Endothelial cell of umbilical vein (primary cell): ENCODE results near the gene SEMA4F. TPM values are rescaled to one million over a fixed set of nuclear protein-coding genes. Genes with fewer than 3 reads are reported as not detected.

Source experiments
- BruUV-seq: library from RNA; stranded (reverse); fragments of 400-500 nt; replicated peaks from 2 replicates; lab custom pipeline; 2021; lab: Mats Ljungman, UMichigan
- CTCF ChIA-PET: fragments of 300-600, 350-600 bp; sonication (Branson Sonifier 250); formaldehyde crosslinking; loops from one replicate; lab custom pipeline; 2021; ENCODE audit warnings: antibody characterized with exemption, inconsistent platforms; lab: Charles Lee
- POLR2A ChIA-PET: fragments of 300-600, 350-600 bp; sonication (Branson Sonifier 250); formaldehyde crosslinking; loops from one replicate; lab custom pipeline; 2021; ENCODE audit warnings: antibody characterized with exemption, inconsistent platforms; lab: Charles Lee
- DNase-seq: peaks from one replicate; pipeline ENCODE4 v3.0.0-alpha.2; 2011; ENCODE audit warnings: low read depth, low spot score
- FAIRE-seq: peaks from 2 replicates; lab custom pipeline; 2011; peaks lifted over from hg19 to GRCh38; lab: Jason Lieb, UNC
- H2AFZ ChIP-seq: 2 replicates; pipeline ENCODE4 v1.6.0; 2012; ENCODE audit warnings: low read depth, low read length, control low read depth, inconsistent platforms
- H3K27ac ChIP-seq: 2 replicates; pipeline ENCODE4 v1.5.1; 2011; ENCODE audit warnings: low read depth, mild to moderate bottlenecking, control low read depth, low read length, moderate library complexity; ENCODE audit not compliant: insufficient read depth
- H3K27me3 ChIP-seq, 2 experiments: 2 replicates each; pipeline versions ENCODE4 v1.6.0 to v1.6.1; 2011; ENCODE audit warnings: low read length in 2 of 2, mixed read lengths in 1 of 2; ENCODE audit not compliant: control insufficient read depth in 2 of 2, insufficient read depth in 2 of 2
- H3K36me3 ChIP-seq, 2 experiments: 2 replicates in 1 of 2; 3 replicates in 1 of 2; pipeline ENCODE4 v1.5.1; 2011; ENCODE audit warnings: low read length in 2 of 2, mild to moderate bottlenecking in 1 of 2, moderate library complexity in 1 of 2; ENCODE audit not compliant: control insufficient read depth in 2 of 2, insufficient read depth in 2 of 2; ENCODE audit errors: extremely low read depth in 1 of 2
- H3K4me1 ChIP-seq: 3 replicates; pipeline ENCODE4 v1.5.1; 2011; ENCODE audit warnings: mild to moderate bottlenecking, low read length; ENCODE audit not compliant: control insufficient read depth, insufficient read depth; ENCODE audit errors: extremely low read depth
- H3K4me2 ChIP-seq: 2 replicates; pipeline ENCODE4 v1.6.1; 2011; ENCODE audit warnings: low read length, control low read depth, mixed read lengths; ENCODE audit not compliant: insufficient read depth
- H3K4me3 ChIP-seq, 3 experiments: fragments of 200-600 bp in 1 of 3; sonication (generic), shearing (Covaris generic) in 1 of 3; replicated peaks in 1 of 3; 2 replicates each; pipeline ENCODE4 v1.5.1; 2011 to 2016; ENCODE audit warnings: control low read depth in 3 of 3, low read length in 3 of 3, mild to moderate bottlenecking in 2 of 3, inconsistent platforms in 1 of 3, low read depth in 1 of 3, moderate library complexity in 1 of 3; ENCODE audit not compliant: insufficient read depth in 1 of 3
- H3K79me2 ChIP-seq: 2 replicates; pipeline ENCODE4 v1.6.0; 2012; ENCODE audit warnings: low read length, inconsistent platforms; ENCODE audit not compliant: control insufficient read depth, insufficient read depth
- H3K9ac ChIP-seq: replicated peaks from 2 replicates; pipeline ENCODE3; 2011; ENCODE audit warnings: low read length, control low read depth; ENCODE audit not compliant: insufficient read depth; ENCODE audit errors: extremely low read depth
- H3K9me1 ChIP-seq: replicated peaks from 3 replicates; pipeline ENCODE4 v1.6.0; 2011; ENCODE audit warnings: mild to moderate bottlenecking, low read length; ENCODE audit not compliant: control insufficient read depth, insufficient read depth; ENCODE audit errors: extremely low read depth
- H3K9me3 ChIP-seq: replicated peaks from 2 replicates; pipeline ENCODE4 v1.5.1; 2012; ENCODE audit warnings: low read length, inconsistent platforms; ENCODE audit not compliant: control insufficient read depth, insufficient read depth
- H4K20me1 ChIP-seq: replicated peaks from 2 replicates; pipeline ENCODE3; 2011; ENCODE audit warnings: mild to moderate bottlenecking, low read length; ENCODE audit not compliant: control insufficient read depth, insufficient read depth; ENCODE audit errors: extremely low read depth
- EZH2 ChIP-seq: IDR thresholded peaks from 2 replicates; pipeline ENCODE4 v1.6.1; 2012; ENCODE audit warnings: borderline replicate concordance, low read depth, mild to moderate bottlenecking, moderate library complexity, low read length, inconsistent platforms; ENCODE audit not compliant: severe bottlenecking
- JUN ChIP-seq: IDR thresholded peaks from 2 replicates; pipeline ENCODE4 v1.6.1; 2011; ENCODE audit warnings: borderline replicate concordance, low read depth; ENCODE audit not compliant: insufficient read length, insufficient read depth
- dilution Hi-C: fragments of 300-500 bp; cut with MboI; formaldehyde crosslinking; loops from one replicate; pipeline ENCODE4 v1.15.0; 2019; ENCODE audit warnings: low sequenced_read_pairs; ENCODE audit not compliant: extremely low pct_ligation_motif_present
- intact Hi-C: fragments of 100-400 bp; cut with micrococcal nuclease; formaldehyde crosslinking; loops from one replicate; pipeline ENCODE4 v1.10.0; 2022
- polyA plus RNA-seq, 4 experiments: library from polyadenylated mRNA; depleted of rRNA in 3 of 4; stranded (reverse) in 3 of 4; unstranded in 1 of 4; fragments of >200 nt; gene quantifications; 2 replicates each; pipeline versions ENCODE4 v1.2.1 to v1.2.3, GENCODE V29; 2011 to 2012; ENCODE audit warnings: missing spikeins in 1 of 4
- total RNA-seq: library from RNA; stranded (reverse); gene quantifications from 2 replicates; pipeline ENCODE4 v1.2.3, GENCODE V29; 2021
- TF ChIP-seq, protein P1 (sequence below), 2 donors: IDR thresholded peaks; 1 replicate in 1 of 2; 2 replicates in 1 of 2; pipeline ENCODE4 v1.5.1; 2011; ENCODE audit warnings: low read length in 2 of 2, mild to moderate bottlenecking in 2 of 2, moderate library complexity in 2 of 2, control low read depth in 1 of 2, inconsistent platforms in 1 of 2, low read depth in 1 of 2; ENCODE audit not compliant: insufficient read depth in 1 of 2; ENCODE audit errors: extremely low read depth in 1 of 2

SEMA4F gene
- total and polyA plus RNA-seq, 2 donors (not counting 3 experiments of a cell fraction or from before 2014, with no cell fraction given), result 5.3 to 6.0 TPM

DNA sequence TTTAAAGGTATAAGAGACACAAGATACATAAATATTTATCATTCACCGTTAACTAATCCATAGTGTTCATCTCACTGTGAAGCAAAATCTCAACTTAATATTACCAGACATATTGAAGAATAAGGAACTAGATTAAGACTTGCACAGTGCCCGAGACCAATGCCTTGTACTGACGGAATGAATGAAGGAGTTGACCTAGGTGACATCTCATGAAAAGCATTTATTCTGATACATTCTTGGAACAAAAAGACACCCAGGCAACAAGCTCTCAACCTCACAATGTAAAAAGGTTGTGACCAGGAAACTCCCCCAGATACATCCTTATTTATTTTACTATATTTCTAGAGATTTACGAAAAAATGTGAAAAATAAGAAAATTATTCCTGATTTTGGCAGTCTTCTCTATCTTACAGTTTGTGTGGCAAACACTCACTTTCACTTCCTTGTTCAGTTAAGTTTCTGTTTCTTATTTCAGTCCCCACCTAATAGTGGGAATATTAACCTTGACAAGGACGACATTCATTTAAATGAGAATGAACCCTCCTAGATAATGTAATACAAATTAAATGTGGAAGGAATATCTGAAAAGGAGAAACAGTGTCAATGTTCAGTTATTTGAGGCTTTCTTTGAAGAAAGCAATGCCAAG is 34.3 kb upstream of the SEMA4F start:
- dilution Hi-C loops (no loop called here), intact Hi-C loops (no loop called here)
- CTCF ChIA-PET, result no interaction called here
- BruUV-seq, result no TSS peak
- no peak overlapping the region for H3K9ac ChIP-seq
- no peaks in the 10 kb centered on the region for H3K9me1 ChIP-seq
- no peak overlapping the region for H3K4me2 ChIP-seq
- no peaks in the 10 kb centered on the region for H3K36me3 ChIP-seq
- no peaks in the 10 kb centered on the region for H3K9me3 ChIP-seq
- FAIRE-seq (no peak), DNase-seq (no peak)
- POLR2A ChIA-PET, result no interaction called here
- H3K4me1 ChIP-seq, result no peaks in the 10 kb centered on the region
- no peak overlapping the region for H3K4me3 ChIP-seq
- no peak overlapping the region for H2AFZ ChIP-seq
- H3K27me3 ChIP-seq, result peaks cover 25 to 29% of the 10 kb centered on the region in 2 experiments
- no peaks in the 10 kb centered on the region for H3K79me2 ChIP-seq
- H3K27ac ChIP-seq, result no peak overlapping the region
- no peak for TF ChIP-seq JUN
- TF ChIP-seq, protein P1, sequence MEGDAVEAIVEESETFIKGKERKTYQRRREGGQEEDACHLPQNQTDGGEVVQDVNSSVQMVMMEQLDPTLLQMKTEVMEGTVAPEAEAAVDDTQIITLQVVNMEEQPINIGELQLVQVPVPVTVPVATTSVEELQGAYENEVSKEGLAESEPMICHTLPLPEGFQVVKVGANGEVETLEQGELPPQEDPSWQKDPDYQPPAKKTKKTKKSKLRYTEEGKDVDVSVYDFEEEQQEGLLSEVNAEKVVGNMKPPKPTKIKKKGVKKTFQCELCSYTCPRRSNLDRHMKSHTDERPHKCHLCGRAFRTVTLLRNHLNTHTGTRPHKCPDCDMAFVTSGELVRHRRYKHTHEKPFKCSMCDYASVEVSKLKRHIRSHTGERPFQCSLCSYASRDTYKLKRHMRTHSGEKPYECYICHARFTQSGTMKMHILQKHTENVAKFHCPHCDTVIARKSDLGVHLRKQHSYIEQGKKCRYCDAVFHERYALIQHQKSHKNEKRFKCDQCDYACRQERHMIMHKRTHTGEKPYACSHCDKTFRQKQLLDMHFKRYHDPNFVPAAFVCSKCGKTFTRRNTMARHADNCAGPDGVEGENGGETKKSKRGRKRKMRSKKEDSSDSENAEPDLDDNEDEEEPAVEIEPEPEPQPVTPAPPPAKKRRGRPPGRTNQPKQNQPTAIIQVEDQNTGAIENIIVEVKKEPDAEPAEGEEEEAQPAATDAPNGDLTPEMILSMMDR (IDR thresholded peaks at IDR 0.05; ENCODE audit: extremely low read depth in 1 of 2, insufficient read depth in 1 of 2, low read depth in 1 of 2, low read length in 2 of 2), result no peak
- no peak for TF ChIP-seq EZH2
- H4K20me1 ChIP-seq, result no peaks in the 10 kb centered on the region

DNA sequence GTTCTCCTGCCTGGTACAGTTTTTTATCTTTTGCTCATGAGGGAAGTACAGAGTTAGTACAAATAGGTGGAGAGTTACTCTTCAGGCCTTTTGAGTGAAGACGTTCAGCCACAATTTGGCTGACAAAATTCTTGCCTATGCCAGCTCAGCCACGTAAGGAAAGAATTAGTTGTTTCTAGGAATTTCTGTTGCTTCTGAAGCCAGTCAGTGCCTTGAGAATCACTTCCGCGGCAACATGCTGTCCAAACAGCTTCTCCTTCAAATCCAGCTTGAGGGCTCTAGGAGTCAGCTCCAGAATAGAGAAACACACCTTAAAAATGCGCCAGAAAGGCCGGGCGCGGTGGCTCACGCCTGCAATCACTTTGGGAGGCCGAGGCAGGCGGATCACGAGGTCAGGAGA is 33.4 kb upstream of the SEMA4F start:
- H3K79me2 ChIP-seq, result no peaks in the 10 kb centered on the region
- no TSS peak for BruUV-seq
- no peak overlapping the region for H3K4me2 ChIP-seq
- H4K20me1 ChIP-seq, result no peaks in the 10 kb centered on the region
- H3K36me3 ChIP-seq, result no peaks in the 10 kb centered on the region
- H3K4me3 ChIP-seq, result no peak overlapping the region
- no peak for FAIRE-seq
- DNase-seq, result no peak
- intact Hi-C loops, result no loop called here
- no peak overlapping the region for H2AFZ ChIP-seq
- dilution Hi-C loops, result no loop called here
- no peak for TF ChIP-seq EZH2
- peaks cover 19 to 24% of the 10 kb centered on the region in 2 experiments for H3K27me3 ChIP-seq
- no peaks in the 10 kb centered on the region for H3K9me1 ChIP-seq
- no peaks in the 10 kb centered on the region for H3K9me3 ChIP-seq
- no peaks in the 10 kb centered on the region for H3K4me1 ChIP-seq
- CTCF ChIA-PET, result no interaction called here
- H3K27ac ChIP-seq, result no peak overlapping the region
- no peak overlapping the region for H3K9ac ChIP-seq
- POLR2A ChIA-PET, result no interaction called here
